ENCODE results near the gene MAB21L4.

The MAB21L4 gene

DNA sequence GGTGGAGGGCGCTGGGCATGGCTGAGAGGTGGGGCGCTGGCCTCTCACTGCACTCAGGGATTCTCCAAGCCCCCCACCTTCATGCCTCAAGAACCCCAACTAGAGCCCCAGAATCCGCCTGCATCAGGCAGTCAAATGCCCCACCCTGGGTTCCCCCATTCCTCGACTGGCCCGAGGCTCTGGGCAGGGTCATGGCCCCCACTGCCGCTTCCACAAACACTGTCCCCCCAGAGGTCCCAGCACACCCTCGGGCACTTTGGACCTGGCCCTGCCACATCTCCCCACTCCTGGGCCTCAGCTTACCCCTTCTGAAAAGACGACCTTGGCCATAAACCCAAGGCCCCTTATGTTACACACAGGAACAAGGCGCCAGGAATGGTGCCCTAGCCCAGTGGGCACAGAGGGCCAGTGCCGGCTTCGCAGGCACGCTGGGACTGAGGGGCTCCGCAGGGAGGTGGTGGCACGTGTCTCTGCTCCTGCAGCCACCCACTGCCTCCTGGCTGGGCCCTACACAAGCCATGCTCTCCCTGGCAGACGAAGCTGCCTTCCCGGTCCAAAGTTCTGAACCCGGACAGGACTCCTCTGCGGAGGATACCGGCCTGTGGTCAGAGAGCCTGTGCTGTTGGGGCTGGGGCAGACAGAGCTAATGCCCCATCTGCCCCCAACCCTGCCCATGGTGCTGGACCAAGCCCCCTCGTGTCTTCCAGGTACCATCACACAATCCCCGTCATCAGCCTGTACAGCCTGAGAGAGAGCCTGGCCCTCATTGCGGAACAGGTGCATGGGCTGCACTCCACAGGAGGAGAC, 20.5 kb downstream of the MAB21L4 start:
- TF ChIP-seq, protein P1, sequence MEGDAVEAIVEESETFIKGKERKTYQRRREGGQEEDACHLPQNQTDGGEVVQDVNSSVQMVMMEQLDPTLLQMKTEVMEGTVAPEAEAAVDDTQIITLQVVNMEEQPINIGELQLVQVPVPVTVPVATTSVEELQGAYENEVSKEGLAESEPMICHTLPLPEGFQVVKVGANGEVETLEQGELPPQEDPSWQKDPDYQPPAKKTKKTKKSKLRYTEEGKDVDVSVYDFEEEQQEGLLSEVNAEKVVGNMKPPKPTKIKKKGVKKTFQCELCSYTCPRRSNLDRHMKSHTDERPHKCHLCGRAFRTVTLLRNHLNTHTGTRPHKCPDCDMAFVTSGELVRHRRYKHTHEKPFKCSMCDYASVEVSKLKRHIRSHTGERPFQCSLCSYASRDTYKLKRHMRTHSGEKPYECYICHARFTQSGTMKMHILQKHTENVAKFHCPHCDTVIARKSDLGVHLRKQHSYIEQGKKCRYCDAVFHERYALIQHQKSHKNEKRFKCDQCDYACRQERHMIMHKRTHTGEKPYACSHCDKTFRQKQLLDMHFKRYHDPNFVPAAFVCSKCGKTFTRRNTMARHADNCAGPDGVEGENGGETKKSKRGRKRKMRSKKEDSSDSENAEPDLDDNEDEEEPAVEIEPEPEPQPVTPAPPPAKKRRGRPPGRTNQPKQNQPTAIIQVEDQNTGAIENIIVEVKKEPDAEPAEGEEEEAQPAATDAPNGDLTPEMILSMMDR (IDR thresholded peaks at IDR 0.05; ENCODE audit: low read depth, low read length, missing control alignments) = no peak
- no peak overlapping the region for H3K4me3 ChIP-seq (ENCODE audit: low read depth, low read length)
- DNase-seq (ENCODE audit: low read depth) = no peak
- in situ Hi-C loops (cut with HindIII; ENCODE audit: low sequenced_read_pairs) = no loop called here

DNA sequence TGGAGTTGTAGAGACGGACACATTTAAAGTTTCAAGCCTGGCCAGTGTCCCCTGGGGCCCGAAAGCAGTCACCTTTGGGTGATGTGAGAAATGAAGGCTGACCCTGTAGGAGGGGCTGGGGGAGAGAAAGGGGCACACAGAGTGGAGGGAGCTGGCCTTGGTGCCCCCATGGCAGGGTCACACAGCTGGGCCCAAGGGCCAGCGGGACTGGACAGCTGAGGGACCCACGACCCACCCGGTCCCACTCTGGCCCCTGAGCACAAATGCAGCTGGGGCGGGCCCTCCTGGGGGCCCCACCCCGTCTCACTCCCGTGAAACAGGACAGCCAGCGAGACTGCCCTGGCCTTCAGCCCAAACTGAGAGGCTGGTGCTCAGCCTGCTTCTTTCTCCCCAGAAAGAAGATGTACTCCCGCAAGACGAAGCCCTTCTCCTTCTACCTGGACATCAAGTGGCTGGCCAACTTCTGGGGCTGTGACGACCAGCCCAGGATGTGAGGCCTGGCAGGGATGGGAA, 21.2 kb downstream of the MAB21L4 start:
- H3K4me3 ChIP-seq (ENCODE audit: low read depth, low read length) = no peak overlapping the region
- no peak for DNase-seq (ENCODE audit: low read depth)
- in situ Hi-C loops (cut with HindIII; ENCODE audit: low sequenced_read_pairs) = no loop called here
- TF ChIP-seq, protein P1 (IDR thresholded peaks at IDR 0.05; ENCODE audit: low read depth, low read length, missing control alignments) = no peak

DNA sequence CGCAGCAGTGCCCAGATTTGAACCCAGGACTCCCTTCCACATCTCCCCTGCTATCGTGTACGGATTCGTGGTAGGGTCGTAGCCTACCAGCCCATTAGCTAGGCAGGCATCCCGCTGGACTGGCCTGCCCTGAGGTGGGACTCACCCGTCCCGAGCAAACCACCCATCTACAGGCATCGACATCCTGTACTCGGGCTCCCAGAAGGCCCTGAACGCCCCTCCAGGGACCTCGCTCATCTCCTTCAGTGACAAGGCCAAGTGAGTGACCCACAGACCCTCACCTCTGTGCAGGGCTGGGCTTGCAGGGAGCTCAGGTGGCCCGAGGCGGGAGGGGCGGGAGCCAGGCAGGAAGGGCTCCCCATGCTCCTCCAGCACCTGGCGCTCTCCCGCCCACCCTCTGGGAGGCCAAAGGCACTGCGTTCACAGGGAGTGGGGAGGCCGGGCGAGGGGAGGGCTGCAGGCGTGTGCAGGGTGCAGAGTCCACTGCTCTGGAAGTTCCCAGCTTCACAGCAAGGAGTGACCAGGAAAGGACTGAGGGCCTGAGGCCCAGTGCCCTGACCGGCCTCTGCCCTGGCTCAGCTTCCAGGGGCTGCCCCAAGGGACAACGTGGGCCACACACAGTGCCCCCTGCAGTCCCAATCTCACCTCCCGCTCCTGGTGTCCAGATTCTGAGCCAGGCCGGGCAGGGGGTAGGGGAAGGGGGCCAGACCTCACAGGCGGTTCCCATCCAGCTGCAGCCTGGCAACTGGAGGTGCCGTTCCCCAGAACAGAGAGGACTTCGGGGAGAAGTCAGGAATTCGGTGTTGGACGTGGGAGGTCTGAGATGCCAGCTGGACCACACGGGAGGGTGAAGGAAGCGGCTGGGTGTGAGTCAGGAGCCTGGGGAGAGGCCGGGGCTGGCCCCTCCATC, 21.9 kb downstream of the MAB21L4 start:
- in situ Hi-C loops (cut with HindIII; ENCODE audit: low sequenced_read_pairs) = no loop called here
- no peak for DNase-seq (ENCODE audit: low read depth)
- TF ChIP-seq, protein P1 (IDR thresholded peaks at IDR 0.05; ENCODE audit: low read depth, low read length, missing control alignments) = no peak
- no peak overlapping the region for H3K4me3 ChIP-seq (ENCODE audit: low read depth, low read length)

DNA sequence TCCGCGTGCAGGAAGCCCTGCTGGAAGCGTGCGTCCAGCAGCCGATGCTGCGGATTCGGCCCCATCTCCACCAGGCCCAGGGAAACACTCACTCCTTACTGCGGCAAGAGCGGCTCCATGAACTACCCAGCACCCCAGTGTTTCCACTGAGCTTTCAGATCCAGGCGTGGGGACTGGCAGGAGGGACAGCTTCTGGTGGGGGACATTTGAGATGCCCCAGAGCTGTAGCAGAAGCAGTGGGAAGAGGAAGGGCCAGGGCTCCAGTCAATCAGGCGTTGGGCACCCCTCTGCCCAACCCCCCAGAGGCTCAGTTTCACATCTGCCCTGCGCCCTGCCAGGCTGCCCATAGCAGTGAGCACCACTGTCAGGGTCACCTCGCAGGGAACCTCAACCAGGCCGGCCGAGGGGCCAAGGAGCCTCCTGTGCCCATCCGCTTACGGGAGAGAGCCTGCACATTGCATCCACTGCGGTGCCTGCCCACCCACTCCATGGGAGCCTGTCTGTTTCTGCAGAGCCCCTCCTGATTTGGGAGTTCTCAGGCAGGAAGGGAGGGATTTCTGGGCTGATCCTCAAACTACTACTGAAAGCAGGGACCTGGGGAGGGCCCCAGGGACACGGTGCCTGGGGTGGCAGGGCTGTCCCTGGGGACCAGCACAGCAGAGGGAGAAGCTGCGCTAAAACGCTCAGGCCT, 22.7 kb downstream of the MAB21L4 start:
- in situ Hi-C loops (cut with HindIII; ENCODE audit: low sequenced_read_pairs) = no loop called here
- no peak for DNase-seq (ENCODE audit: low read depth)
- TF ChIP-seq, protein P1 (IDR thresholded peaks at IDR 0.05; ENCODE audit: low read depth, low read length, missing control alignments) = no peak
- H3K4me3 ChIP-seq (ENCODE audit: low read depth, low read length) = no peak overlapping the region

DNA sequence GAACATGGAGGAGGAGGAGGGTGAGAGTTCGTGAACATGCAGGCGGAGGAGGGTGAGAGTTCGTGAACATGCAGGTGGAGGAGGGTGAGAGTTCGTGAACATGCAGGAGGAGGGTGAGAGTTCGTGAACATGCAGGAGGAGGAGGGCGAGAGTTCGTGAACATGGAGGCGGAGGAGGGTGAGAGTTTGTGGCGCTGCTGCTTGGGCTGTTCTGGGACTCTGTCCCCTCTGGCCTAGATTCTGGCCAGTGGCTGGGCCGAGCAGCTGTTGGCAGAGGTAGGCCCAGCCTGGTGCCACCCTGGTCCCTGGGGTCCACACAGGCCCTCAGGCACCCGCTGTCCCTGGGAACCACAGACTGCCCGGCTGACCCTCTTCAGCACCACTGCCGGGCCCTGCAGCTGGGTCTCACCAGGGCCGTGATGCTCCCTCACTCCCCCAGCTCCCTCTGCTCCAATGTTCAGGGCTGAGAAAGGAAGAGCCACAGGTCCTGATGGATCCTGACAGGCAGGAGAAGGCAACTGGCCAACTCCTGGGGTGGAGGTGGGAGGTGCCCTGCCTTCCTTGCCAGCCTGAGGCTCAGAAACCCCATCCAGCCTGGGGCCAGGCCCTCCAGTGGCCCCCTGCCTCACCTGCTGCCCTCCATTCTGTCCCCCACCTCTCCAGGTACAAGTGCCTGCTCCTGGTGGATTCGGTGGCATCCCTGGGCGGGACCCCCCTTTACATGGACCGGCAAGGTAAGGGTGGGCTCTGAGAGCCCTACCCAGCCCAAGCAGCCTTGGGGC, 23.4 kb downstream of the MAB21L4 start:
- DNase-seq (ENCODE audit: low read depth) = no peak
- no peak overlapping the region for H3K4me3 ChIP-seq (ENCODE audit: low read depth, low read length)
- in situ Hi-C loops (cut with HindIII; ENCODE audit: low sequenced_read_pairs) = no loop called here
- TF ChIP-seq, protein P1 (IDR thresholded peaks at IDR 0.05; ENCODE audit: low read depth, low read length, missing control alignments) = no peak
